ENCODE measurements around the gene COLEC11.

DNA sequence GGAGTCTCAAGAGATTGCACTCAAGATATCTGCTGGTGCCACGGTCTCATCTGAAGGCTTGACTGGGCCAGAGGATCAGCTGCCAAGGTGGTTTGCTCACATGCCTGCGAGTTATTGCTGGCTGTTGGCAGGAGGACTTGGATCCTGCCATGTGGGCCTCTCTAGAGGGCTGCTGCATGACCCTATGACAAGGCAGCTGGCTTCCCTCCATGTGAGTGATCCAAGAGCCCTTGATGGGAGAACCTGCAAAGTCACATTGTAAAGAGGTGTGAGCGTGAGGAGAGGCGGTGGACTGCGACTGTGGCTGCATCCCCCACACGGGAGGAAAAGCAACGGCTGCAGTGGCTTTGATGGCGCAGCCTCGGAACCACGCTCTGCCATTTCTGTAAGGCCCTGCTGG lies 59.1 kb downstream of the COLEC11 start:
- TF ChIP-seq, protein P1, sequence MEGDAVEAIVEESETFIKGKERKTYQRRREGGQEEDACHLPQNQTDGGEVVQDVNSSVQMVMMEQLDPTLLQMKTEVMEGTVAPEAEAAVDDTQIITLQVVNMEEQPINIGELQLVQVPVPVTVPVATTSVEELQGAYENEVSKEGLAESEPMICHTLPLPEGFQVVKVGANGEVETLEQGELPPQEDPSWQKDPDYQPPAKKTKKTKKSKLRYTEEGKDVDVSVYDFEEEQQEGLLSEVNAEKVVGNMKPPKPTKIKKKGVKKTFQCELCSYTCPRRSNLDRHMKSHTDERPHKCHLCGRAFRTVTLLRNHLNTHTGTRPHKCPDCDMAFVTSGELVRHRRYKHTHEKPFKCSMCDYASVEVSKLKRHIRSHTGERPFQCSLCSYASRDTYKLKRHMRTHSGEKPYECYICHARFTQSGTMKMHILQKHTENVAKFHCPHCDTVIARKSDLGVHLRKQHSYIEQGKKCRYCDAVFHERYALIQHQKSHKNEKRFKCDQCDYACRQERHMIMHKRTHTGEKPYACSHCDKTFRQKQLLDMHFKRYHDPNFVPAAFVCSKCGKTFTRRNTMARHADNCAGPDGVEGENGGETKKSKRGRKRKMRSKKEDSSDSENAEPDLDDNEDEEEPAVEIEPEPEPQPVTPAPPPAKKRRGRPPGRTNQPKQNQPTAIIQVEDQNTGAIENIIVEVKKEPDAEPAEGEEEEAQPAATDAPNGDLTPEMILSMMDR (IDR thresholded peaks at IDR 0.05; ENCODE audit: insufficient read depth, low read length, poor library complexity, severe bottlenecking) = no peak
- no peak for TF ChIP-seq EZH2phosphoT487 (conservative IDR thresholded peaks at IDR 0.05; ENCODE audit: low read length)

All from SU-DHL-6 (cell line).